NCI-H446 treated with DMSO at 0.1 percent for 48 hours (cell line): ENCODE data around the gene NSUN5.
"Not testable (repeated sequence)": the region's sequence is repeated elsewhere in the genome, so short reads cannot be mapped to it uniquely, and the experiment has no call there.

ENCODE experiments used
- DNase-seq: peaks from one replicate; lab custom pipeline; 2025; lab: John Stamatoyannopoulos, UW

The NSUN5 gene

DNA sequence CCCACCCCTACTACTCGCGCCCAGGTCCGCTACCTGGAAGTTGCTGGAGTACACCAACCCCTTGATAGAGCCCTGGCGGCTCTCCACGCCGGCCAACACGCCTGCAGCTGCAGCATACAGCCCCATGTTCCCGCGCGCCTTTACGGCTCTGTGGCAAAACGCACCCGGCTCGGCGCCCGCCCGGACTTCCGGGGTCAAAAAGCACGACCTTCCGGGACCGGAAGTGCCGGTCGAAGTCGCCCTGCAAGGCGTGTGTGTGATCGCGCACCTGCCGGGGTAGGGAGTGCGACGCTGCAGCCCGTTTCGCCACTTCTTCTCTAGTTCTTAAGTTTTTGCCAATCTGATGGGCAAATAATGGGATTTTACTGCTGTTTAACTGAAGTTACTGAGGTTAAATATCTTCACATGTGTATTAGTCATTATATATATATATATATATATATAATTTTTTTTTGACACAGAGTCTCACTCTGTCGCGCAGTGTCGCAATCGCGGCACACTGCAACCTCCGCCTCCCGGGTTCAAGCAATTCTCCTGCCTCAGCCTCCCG lies at the start of gene NSUN5:
TSS of gene NSUN5 (minus strand) at position 162 of the 550 bp plus-strand sequence. CDS start at position 126, 36 bp downstream.
- DNase-seq = no peak

GRCh38 chr7:73356159-73356558 lies 47.5 kb upstream of the NSUN5 start:
- no peak for DNase-seq

DNA sequence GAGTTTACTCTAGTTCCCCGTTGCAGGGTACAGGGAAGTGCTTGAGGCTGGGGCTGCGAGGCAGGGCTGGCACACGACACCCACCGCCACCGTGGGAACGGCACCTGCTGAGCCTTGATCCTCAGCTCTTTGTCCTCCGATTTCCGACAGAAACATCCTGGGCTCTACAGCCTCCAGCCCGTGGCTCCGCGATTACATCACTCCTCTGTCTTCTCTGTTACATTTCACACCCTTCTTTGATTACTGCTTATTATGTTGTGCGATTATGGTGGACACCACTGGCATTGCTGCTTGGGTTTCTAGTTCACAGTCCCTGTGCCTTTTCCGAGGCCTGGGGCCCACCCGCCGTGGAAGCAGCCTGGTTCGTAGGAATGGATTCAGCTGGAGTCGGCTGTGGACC lies 46.2 kb upstream of the NSUN5 start:
- no peak for DNase-seq

DNA sequence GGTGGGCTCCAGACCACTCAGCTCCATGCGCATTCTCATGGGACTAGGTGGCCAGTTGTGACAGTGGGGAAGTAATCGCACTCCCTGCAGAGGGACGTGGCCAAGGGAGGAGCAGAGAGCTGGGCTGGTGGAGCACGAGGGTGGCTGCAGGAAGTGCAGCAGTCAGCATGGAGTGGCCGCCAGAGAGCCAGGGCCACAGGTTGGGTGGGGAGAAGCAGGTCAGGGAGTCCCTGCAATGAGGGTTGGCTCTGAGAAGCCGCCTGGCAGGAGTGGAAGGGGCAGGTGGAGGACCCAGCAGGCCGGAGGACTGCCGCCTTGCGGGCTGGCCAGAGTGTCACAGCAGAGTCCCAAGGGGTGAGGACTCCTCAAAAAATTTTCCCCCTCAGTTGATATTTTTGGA lies 45.6 kb upstream of the NSUN5 start:
- no peak for DNase-seq

DNA sequence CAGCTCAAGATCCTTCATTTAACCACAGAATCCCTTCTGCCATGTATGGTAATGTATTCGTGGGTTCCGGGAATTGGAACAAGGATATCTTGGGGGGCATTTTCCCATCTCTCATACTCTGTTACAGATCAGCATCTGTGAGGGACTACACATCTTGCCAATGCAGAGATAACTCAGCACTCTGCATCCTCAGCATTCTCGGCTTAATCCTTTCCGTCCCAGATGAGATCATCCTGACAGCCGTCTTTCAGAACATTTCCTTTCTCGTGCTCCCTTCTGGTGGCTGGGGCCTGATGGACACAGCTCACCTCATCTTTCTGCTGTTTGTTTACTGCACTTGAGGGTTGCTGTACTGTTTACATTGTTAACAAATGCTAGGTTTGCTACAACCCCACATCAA lies 44.6 kb upstream of the NSUN5 start:
- DNase-seq = no peak

DNA sequence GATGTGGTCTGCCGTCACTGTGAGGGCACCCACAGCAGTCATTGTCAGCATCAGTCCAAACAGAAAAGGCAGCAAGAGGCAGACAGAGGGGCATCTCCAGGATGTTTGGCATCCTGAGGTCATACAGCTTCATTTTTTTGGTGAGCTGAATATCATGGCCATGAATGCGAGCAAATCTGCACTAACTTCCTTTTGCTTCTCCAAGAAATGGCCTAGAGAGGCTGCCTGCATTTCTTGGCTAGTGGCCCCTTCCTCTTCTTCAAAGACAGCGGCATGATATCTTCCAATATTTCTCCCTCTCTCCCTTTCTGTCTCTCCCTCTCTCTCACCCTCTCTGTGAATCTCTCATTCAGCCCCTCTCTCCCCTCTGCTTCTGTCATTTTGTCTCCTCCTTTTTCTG lies 44.2 kb upstream of the NSUN5 start:
- DNase-seq = no peak

- no peak for DNase-seq
These were observed 43.0 kb upstream of the NSUN5 start for GRCh38 chr7:73351447-73352167.

GRCh38 chr7:73350306-73351068 lies 41.9 kb upstream of the NSUN5 start:
- no peak for DNase-seq

DNA sequence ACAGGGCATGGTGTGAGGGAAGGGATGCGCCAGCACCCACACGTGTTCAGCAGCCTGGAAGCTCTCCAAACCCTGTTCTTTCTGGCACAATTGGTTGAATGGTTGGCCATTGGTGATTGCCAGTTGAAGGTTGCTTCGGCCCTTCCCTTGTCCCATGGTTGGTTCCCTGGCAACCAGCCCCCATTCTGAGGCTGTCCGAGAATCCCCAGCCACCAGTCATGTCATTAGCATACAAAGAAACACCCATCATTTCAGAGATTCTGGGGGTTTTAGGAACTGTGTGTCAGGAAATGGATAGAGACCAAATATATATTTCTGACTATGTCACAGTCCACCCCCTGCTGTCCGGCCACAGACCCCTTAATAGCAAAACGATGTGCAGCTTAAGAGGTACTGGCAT lies 41.1 kb upstream of the NSUN5 start:
- DNase-seq = no peak

DNA sequence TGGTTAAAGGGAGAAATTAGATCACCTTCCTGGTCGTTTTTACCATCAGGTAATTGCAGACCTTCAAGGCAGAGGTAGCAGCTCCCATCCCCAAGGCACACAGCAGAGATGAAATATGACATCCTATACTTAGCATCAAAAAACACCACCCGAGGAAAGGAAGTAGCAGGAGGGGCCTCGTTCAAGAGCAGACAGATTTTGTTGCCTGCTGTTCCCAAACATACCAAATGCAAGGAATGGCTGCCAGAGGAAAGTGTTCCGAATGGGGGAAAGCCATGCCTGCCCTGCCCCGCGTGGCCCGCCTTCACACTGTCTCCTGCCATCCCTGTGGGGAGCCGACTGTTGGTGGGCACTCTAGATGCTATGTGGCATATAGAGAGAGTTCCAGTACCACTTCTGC lies 37.3 kb upstream of the NSUN5 start:
- DNase-seq = no peak

DNA sequence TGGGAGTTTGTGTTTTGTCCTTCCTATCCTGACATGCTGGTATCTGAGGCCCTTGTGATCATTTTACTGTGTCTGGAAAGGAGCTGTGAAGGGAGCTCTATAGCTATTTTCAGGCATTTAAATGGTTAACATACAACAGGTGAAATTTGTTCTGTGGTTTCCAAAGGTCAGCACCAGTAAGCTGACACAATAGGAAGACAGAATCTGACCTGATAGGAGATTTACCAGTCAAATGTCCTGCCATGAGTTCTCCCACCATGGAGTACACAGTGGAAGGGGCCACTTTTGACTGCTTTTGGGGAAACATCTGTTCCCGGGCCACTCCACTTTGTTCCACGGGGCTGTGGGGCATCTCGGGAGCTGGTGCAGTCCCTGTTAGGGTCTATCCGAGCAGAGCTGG lies 36.9 kb upstream of the NSUN5 start:
- no peak for DNase-seq

DNA sequence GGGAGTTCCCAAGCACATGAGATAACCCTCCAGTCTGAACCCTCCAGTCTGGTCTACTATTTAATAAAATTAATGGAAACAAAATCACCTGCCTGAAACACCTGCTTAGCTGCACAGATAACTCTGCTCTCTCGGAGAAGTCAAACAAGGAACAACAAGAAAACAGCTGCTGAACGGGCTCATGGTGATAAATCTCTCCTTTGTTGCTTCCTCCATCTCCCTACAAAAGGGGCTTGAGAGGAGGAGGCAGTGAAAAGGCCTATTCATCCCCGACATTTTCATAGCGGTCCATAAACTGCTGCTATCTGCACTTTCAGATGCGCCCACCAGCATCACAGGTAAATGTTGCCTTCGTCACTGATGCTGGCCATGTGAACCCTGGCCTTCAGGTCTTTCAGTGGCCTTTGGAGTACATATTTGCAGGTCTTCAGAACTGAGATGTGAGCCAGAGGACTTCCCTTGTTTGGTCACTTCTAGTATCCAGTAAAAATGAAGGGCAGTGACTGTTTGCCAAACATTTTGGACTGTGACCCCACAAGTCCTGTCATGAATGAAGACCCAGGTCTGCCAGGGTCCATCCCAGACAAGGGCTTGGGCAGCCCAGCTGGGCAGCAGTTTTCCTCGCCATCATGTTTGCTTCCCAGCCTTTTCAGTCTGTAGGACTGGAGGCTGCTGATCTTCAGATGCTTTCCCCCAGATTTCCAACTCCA lies 35.2 kb upstream of the NSUN5 start:
- no peak for DNase-seq

- DNase-seq = no peak
These were observed 34.0 kb upstream of the NSUN5 start for GRCh38 chr7:73342645-73343044.

DNA sequence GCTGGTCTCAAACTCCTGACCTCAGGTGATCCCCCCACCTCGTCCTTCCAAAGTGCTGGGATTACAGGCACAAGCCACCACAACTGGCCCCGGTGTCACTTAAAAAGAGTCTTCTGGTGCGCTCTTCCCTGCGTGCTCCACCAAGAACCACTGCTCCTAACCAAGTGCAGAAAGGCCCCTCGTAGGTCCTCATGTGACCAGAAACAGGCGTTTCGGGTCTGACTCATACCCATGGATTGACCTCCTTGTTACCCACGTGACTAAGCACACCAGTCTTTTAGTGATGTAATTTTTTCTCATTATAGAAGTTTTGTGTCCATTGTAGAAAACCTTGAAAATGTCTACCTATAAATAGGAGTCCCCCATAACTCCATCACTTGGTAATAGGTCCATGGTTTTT lies 33.3 kb upstream of the NSUN5 start:
- no peak for DNase-seq

DNA sequence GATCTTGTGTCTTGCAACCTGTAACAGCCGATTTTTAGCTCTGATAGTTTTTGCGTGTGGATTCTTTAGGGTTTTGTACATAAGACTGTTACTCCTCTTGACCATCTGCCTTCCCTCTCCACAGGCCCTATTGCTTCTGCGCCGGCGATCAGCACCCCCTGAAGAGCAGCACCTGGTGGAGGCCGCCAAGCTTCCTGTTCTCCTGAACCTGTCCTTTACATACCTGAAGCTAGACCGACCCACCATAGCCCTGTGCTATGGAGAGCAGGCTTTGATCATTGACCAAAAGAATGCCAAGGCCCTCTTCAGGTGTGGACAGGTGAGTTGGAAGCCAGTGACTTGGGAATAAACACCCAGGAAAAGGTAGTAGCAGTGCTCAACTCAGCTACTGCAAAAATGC lies 31.9 kb upstream of the NSUN5 start:
- DNase-seq = no peak

- no peak for DNase-seq
These were observed 29.7 kb upstream of the NSUN5 start for GRCh38 chr7:73338321-73338720.

- DNase-seq = no peak
These were observed 23.8 kb upstream of the NSUN5 start for GRCh38 chr7:73332447-73332846.

- DNase-seq = no peak
These were observed 22.1 kb upstream of the NSUN5 start for GRCh38 chr7:73330772-73331171.

DNA sequence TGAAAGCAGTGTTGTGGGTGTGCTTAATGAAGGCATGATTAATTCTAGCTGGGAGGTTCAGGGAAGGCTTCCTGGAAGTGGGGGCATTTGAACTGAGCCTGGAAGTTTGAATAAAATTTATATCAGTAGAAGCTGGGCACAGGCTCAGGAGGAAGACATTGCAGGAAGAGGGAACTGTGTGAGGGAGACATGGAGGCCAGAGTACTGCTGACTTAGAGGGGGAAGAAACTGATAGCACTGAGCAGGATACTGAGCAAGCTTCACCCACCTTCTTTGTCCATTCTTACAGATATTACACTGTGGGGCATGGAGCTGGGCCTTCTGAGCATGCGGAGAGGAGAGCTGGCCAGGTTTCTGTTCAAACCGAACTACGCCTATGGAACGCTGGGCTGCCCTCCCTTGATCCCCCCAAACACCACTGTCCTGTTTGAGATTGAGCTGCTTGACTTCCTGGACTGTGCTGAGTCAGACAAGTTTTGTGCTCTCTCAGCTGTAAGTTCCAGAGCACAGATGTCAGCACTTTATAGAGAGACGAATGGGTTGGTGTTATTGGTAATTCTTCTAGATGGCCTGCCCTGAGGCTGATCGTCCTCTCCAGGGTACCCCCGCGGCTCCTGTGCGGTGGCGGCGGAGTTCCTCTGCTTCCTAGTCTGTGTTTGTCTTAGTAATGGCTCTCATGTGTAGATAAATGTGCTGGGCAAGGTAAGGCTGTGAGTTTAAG lies 21.4 kb upstream of the NSUN5 start:
- no peak for DNase-seq

DNA sequence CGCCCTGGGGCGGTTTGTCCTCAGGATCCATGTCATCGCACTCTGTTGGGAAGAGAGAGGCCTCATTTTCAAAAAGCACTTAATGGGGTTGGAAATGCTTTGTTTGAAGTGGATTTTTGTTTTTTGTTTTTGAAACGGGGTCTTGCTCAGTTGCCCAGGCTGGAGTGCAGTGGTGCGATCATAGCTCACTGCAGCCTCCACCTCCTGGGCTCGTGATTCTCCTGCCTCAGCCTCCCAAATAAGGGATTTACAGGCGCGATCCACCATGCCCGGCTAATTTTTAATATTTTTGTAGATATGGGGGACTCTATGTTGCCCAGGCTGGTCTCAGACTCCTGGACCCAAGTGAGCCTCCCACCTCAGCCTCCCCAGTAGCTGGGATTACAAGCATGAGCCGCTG lies 20.1 kb upstream of the NSUN5 start:
- DNase-seq = no peak

- DNase-seq = not testable (repeated sequence)
These were observed 19.3 kb upstream of the NSUN5 start, which contains the start of the genes FKBP6 and TRIM50 for GRCh38 chr7:73327922-73328321. Gene FKBP6 (plus strand): TSS chr7:73328161. CDS start chr7:73328429, 268 bp downstream. Gene TRIM50 (minus strand): TSS chr7:73328082. CDS start chr7:73324787, 3,295 bp downstream.

DNA sequence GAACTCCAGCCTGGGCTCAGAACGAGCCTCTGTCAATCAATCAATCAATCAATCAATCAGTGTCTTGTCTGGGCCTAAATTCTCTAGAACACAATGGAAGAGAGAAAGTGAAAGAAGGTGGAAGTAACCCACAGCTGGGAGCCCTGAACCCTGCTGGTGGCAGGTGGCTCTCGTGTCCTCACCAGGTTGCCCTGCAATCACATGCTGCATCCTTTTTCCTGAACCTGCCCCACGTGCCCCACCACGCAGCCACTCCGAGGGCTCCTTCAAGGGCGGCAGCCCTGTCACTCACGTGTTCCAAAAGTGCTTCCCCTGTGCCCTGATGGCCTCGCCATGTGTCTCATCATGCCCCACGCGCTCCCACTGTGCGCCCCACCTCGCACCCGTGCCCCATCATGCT lies 18.8 kb upstream of the NSUN5 start:
- not testable (repeated sequence) for DNase-seq
